H1 (cell line): ENCODE data around the gene ACKR3. TPM values are rescaled to one million over a fixed set of nuclear protein-coding genes. Genes with fewer than 3 reads are reported as not detected.

ENCODE experiments used
- CHD7 ChIP-seq: fragments of 300-600 bp; sonication (generic); IDR thresholded peaks from 2 replicates; pipeline ENCODE4 v1.7.1; 2012; ENCODE audit warnings: low read length, moderate library complexity, mild to moderate bottlenecking, inconsistent platforms; ENCODE audit not compliant: insufficient replicate concordance
- GABPA ChIP-seq: IDR thresholded peaks from 2 replicates; pipeline ENCODE4 v1.6.1; 2011; ENCODE audit warnings: mild to moderate bottlenecking, low read length, moderate library complexity, borderline replicate concordance; ENCODE audit not compliant: insufficient read depth
- HDAC6 ChIP-seq: IDR thresholded peaks from one replicate; pipeline ENCODE4 v1.7.1; 2012; ENCODE audit warnings: low read depth, mild to moderate bottlenecking, inconsistent platforms, low read length, moderate library complexity
- KDM5A ChIP-seq: fragments of 200-600 bp; IDR thresholded peaks from 2 replicates; pipeline ENCODE4 v1.7.1; 2012; ENCODE audit warnings: mild to moderate bottlenecking, low read length, inconsistent platforms, mixed read lengths
- RAD21 ChIP-seq, 2 experiments: IDR thresholded peaks in 1 of 2; conservative IDR thresholded peaks in 1 of 2; 2 replicates each; pipeline ENCODE4 v1.6.1; 2011; ENCODE audit warnings: low read depth in 2 of 2, low read length in 2 of 2, improper control_type of control experiment in 1 of 2, inconsistent platforms in 1 of 2, mild to moderate bottlenecking in 1 of 2, moderate library complexity in 1 of 2
- RBBP5 ChIP-seq: IDR thresholded peaks from 2 replicates; pipeline ENCODE4 v1.7.1; 2012; ENCODE audit warnings: low read depth, mild to moderate bottlenecking, inconsistent platforms, low read length, moderate library complexity, borderline replicate concordance
- RFX5 ChIP-seq: IDR thresholded peaks from 2 replicates; pipeline ENCODE4 v1.6.1; 2011; ENCODE audit warnings: low read depth, low read length, improper control_type of control experiment, borderline replicate concordance
- RNF2 ChIP-seq: fragments of 200-900, 300-1000 bp; sonication (generic); IDR thresholded peaks from 2 replicates; pipeline ENCODE4 v1.7.1; 2016; ENCODE audit warnings: borderline replicate concordance, low read depth, mild to moderate bottlenecking, antibody characterized with exemption, low read length; ENCODE audit not compliant: poor library complexity, severe bottlenecking; ENCODE audit errors: missing control alignments
- SIX5 ChIP-seq: IDR thresholded peaks from 2 replicates; pipeline ENCODE4 v1.6.1; 2011; ENCODE audit warnings: mild to moderate bottlenecking, low read depth, low read length
- SP1 ChIP-seq: IDR thresholded peaks from 2 replicates; pipeline ENCODE4 v1.6.1; 2011; ENCODE audit warnings: low read depth, low read length
- SP2 ChIP-seq: IDR thresholded peaks from 2 replicates; pipeline ENCODE4 v1.6.1; 2012; ENCODE audit warnings: mild to moderate bottlenecking, low read length, inconsistent platforms
- YY1 ChIP-seq: IDR thresholded peaks from 2 replicates; pipeline ENCODE4 v1.6.1; 2011; ENCODE audit warnings: low read depth, mild to moderate bottlenecking, low read length
- polyA plus RNA-seq, 7 experiments: library from polyadenylated mRNA; depleted of rRNA in 3 of 7; stranded (reverse) in 5 of 7; unstranded in 2 of 7; fragments of >200 nt in 5 of 7; fragments of 200-250 nt in 2 of 7; gene quantifications; 1 replicate in 5 of 7; 2 replicates in 1 of 7; 4 replicates in 1 of 7; pipeline versions ENCODE4 v1.2.1 to v1.2.3, GENCODE V29; 2011 to 2013; ENCODE audit warnings: missing spikeins in 2 of 7, mixed read lengths in 2 of 7
- total RNA-seq: library from RNA; stranded (reverse); fragmentation: NEBNext Ultra II Directional; extraction: Animal tissue kit (Norgen Biotek cat#: 25700); gene quantifications from 2 replicates; pipeline ENCODE4 v1.2.1, GENCODE V29; 2021

Gene ACKR3
- total and polyA plus RNA-seq, 2 of the 8 experiments (the other 6 are each of a cell fraction or from before 2014, with no cell fraction given): 1.4 to 24.4 TPM

GRCh38 chr2:236606023-236606422 lies 36.4 kb downstream of the ACKR3 start (continued):
- TF ChIP-seq CHD7 (no peak), GABPA (no peak), KDM5A (no peak), HDAC6 (no peak), SP2 (no peak), YY1 (no peak), SP1 (no peak), SIX5 (no peak), RFX5 (no peak), RBBP5 (no peak), RAD21 (IDR thresholded peaks at IDR 0.05 in 1 of 2, conservative IDR thresholded peaks at IDR 0.05 in 1 of 2; ENCODE audit: low read depth in 2 of 2, low read length in 2 of 2) (no peak), RNF2 (no peak)
